NCI-H1930 (cell line): ENCODE data around the gene ZNF84.

Source experiments
- DNase-seq, 2 experiments: peaks; one replicate each; lab custom pipeline; 2025; lab: John Stamatoyannopoulos, UW

The ZNF84 gene

DNA sequence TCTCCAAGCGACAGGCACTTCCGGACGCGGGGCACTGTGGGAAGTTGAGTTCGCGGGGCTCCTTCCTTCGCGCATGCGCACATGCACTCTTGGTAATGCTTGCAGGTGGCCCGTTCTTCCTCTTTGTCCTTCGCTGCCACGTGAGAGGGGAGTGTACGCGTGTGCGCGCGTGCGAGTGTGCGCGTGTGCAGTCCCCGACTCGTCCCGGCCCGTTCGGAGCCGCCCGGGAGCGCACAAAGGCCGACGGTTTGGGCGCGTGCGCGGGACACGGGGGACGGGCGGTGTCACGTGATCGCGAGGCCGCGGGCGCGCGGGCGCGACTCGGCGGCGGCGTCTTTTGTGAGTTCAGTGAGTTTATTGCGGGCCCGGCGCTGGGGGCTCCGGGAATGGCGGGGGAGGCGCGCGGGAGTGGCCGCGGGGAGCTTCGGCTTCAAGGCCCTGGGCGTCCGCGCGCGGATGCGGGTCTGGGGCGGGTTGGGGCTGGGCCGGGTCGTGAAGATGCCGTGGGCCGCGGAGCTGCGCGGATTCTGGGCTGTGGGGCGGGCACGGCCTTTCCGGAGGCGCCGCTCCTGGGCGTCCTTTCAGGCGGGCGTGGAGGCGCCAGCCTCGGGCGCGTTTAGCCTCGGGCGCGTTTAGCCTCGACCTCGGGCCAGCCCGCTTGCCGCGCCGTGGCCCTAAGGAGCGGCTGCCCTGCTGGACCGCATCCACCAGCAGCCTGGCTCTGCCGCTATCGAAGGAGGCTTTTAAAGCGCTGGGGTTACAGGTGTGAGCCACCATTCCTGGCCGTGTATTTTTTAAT is at the start of gene ZNF84:
ZNF84 (plus strand) TSS at position 303 of the 799 bp plus-strand sequence. CDS start 3,959 bp downstream, outside the sequence.
- peak; percentile 95 to 96 for DNase-seq

DNA sequence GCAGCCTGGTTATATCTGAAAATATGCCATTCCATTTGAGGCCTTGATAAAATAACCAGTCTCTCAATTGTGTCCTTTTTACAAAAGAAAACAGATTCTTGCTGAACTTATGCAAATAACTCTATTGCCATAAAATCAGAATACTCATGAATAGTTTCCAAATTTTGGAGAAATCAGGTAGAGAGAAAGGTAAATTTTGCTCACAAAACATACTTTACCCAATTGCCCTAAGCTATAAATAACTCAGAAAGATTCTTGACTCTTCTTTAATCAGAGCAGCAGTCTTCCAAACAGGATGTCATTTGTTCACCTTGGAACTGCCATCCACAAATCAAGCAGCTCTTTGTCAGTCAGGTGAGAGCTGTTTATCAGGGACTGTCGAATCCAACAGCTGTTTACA is 38.6 kb upstream of the ZNF84 start:
- DNase-seq: no peak

DNA sequence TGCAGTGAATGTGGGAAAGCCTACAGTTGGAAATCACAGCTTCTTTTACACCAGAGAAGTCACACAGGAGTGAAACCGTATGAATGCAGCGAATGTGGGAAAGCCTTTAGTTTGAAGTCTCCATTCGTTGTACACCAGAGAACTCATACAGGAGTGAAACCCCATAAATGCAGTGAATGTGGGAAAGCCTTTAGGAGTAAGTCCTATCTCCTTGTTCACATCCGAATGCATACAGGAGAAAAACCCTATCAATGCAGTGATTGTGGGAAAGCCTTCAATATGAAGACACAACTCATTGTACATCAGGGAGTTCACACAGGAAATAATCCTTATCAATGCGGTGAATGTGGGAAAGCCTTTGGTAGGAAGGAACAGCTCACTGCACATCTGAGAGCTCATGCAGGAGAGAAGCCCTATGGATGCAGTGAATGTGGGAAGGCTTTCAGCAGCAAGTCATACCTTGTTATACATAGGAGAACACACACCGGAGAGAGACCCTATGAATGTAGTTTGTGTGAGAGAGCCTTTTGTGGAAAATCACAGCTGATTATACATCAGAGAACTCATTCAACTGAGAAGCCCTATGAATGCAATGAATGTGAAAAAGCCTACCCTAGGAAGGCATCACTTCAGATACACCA is 26.5 kb upstream of the ZNF84 start:
- DNase-seq: no peak

DNA sequence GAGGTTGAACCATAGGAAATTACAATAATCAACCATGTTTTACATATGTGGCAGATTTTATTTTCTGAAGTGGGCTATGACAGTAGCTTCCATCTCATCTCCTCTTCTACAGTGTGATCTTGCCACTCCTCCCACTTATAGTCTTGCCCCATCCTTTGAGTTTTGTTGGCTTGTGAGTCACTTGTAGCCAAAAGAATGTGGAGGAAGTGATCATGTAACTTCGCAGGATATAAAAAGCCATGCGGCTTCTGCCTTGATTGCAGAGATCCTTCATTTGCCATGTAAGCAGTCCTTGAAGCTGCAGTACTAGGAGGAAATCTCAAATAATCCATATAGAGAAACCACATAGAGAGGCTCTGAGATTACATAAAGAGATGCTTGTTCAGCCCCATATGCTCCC is 13.7 kb upstream of the ZNF84 start:
- DNase-seq: no peak

DNA sequence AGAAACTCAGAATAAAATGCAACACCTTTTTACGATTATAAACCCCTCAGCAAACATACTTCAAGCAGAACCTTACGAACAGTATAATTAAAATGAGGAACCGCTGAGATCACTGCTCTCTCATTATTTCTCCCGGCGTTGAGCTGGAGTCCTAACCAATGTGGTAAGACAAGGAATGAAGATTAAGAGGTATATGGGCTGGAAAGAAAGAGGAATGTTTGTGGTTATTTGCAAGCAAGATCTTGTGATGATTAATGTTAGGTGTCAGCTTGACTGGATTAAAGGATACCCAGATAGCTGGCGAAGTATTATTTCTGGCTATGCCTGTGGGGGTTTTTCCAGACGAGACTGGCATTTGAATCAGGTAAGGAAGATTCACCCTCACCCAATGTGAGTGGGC is 10.3 kb upstream of the ZNF84 start:
- no peak for DNase-seq

DNA sequence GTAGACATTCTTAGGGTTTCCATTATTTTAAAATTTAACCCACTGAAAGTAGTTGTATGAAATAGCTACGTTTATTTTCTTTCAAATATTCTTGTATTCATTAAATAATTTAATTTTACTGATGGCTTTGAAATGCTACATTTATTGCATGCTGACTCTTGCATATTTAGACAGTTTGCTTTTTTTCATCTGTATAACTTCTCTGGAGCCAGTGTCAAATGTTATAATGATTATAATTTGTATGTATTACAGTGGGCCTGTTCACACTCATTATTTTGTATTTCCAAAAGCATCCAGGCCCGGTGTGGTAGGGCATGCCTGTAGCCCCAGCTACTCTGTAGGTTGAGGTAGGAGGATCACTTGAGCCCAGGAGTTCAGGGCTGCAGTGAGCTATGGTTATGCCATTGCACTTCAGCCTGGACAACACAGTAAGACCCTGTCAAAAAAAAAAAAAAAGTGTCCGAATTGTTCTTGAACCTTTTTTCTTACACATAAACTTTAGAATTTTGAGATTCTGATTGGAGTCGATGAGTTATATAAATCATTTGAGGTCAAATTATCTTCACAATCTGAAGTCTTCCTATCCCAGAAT is 905 bp downstream of the ZNF84 start:
- DNase-seq: no peak

DNA sequence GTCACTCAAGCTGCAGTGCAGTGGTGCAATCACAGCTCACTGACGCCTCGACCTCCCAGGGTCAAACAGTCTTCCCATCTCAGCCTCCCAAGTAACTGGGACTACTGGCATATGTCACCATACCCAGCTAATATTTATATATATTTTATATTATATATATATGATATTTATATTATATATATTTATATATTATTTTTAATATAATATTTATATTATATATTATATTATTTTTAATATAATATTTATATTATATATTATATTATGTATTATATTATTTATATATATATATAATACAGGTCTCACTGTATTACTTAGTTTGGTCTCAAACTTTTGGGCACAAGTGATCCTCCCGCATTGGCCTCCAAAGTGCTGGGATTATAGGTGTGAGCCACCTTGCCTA is 9.4 kb downstream of the ZNF84 start:
- no peak for DNase-seq

DNA sequence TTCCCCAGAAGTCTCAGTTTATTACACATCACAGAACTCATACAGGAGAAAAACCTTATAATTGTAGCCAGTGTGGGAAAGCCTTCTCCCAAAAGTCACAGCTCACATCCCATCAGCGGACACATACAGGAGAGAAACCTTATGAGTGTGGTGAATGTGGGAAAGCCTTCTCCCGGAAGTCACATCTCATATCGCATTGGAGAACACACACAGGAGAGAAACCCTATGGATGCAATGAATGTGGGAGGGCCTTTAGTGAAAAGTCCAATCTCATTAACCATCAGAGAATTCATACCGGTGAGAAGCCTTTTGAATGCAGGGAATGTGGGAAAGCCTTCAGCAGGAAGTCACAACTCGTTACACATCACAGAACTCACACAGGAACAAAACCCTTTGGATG is 20.1 kb downstream of the ZNF84 start:
- no peak for DNase-seq

DNA sequence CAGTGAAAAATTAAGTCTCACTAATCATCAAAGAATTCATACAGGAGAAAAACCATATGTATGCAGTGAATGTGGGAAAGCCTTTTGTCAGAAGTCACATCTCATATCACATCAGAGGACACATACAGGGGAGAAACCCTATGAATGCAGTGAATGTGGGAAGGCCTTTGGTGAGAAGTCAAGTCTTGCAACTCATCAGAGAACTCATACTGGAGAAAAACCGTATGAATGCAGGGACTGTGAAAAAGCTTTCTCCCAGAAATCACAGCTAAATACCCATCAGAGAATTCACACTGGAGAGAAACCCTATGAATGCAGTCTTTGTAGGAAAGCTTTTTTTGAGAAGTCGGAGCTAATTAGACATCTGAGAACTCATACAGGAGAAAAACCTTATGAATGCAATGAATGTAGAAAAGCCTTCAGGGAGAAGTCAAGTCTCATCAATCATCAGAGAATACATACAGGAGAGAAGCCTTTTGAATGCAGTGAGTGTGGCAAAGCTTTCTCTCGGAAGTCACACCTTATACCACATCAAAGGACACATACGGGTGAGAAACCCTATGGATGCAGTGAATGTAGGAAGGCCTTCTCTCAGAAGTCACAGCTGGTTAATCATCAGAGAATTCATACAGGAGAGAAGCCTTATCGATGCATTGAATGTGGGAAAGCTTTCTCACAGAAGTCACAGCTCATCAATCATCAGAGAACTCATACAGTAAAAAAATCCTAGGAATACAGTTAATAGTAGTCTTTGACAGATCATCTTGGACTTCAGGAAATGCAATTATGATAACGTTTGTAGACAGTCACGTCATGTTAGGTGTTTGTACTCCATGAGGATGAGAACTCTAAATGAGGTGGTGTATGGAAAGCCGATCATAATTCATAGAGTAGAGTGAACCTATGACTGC is 21.1 kb downstream of the ZNF84 start:
- no peak for DNase-seq

DNA sequence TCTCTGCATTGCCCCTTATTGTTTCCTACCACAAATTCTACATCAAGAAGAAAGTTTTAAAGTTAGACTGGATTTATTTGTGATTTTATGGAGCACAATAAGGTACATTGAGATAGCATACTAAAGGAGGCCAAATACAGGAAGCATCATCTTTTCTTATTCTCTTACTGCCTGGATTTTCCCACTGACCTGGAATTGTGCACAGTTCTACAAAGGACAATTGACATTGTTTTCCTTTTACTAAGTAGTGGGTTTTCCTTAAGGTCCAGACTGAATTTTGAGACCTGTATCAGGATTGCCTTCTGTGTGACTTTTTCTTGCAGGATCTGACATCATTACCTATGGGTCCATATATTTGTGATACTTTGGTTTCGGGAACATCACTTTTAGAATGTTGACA is 24.6 kb downstream of the ZNF84 start:
- DNase-seq: no peak

DNA sequence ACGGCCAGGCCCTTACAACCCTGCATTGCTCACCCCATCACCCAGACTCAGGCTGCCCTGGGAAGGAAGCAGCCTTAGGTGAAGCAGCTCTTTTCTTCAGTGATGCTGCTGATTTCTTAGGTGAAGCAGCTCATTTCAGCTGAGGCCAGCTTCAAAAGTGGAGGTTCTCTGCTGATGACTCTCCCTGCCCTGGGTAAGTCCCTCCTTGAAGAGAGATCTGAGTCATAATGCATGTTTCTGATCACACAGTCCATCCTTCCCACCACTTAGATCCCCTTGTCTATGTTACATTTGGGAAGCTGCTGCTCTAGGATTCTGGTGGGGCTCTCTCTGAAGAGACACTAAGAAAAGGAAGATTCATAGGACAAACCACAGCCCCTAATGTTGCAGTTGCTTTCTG is 26.2 kb downstream of the ZNF84 start:
- DNase-seq: no peak

DNA sequence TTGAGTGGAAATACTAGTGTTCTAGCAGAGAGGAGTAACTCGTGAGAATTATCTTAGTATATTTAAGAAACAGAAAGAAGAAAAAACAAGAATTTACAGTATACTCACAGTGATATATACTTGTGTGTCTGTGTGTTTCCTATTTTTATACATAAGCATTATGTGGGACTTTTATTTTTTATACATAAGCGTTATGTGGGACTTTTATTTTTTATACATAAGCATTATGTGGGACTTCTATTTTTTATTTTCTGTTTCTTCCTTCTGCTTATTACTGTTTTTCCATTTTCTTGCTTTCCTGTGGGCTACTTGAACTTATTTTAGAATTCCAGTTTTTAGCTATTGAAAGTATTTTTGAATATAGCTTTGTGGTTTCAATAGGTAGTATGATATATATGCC is 36.5 kb downstream of the ZNF84 start:
- DNase-seq: no peak

DNA sequence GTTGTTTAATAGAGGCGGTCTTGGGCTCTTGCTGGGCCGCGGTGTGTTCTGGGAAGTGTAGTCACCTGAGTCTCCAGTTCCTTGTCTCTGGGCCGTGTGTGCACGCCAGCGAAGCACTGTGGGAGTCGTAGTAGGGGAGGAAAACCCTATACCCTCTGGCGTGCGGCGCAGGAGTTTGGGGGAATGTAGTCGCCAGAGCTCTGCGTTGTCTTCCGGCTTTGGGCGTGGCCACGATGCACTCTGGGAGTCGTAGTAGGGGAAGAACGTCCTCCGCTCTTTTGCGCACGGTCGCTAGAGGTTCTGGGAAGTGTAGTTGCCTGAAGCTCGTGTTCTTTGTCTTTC is 42.7 kb downstream of the ZNF84 start:
- peak; percentile 98 to 99 for DNase-seq

DNA sequence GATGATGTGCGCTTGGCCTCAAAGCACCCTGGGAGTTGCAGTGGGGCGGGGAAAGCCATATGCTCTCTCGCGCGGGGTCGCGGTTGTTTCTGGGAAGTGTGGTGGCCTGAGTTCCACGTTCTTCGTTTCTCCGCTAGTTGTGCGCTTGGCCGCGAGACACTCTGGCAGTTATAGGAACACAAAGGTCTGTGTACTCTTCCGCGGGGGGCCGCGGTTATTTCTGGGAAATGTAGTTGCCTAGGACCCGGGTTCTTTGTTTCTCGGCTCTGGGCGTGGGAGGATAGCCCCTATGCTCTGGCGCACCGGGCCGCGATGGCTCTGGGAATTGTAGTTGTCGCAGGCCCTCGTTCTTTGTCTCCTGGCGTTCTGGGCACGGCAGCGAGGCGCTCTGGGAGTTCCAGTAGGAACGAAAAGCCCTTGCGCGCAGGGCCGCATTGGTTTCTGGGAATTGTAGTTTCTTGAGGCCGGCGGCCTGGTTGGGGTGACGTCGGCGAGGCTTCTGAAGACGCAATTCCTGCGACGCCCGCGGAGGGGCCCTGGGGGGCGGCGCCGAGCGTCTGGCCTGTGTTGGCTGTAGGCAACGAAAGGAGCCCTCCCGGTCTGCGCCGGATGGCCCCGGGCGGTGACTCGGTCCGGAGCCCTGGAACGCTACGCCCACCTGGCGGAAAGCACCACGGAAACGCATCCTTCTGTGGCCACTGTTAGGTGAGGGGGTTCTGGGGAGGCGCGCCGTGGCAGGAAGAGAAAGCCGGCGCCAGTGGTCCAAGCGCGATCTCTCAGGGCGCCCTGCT is 43.3 kb downstream of the ZNF84 start, which contains the start of gene ZNF140:
ZNF140 (plus strand) TSS at position 556 of the 791 bp plus-strand sequence. CDS start 398 bp downstream, outside the sequence.
- DNase-seq: peak; percentile 96 to 99

DNA sequence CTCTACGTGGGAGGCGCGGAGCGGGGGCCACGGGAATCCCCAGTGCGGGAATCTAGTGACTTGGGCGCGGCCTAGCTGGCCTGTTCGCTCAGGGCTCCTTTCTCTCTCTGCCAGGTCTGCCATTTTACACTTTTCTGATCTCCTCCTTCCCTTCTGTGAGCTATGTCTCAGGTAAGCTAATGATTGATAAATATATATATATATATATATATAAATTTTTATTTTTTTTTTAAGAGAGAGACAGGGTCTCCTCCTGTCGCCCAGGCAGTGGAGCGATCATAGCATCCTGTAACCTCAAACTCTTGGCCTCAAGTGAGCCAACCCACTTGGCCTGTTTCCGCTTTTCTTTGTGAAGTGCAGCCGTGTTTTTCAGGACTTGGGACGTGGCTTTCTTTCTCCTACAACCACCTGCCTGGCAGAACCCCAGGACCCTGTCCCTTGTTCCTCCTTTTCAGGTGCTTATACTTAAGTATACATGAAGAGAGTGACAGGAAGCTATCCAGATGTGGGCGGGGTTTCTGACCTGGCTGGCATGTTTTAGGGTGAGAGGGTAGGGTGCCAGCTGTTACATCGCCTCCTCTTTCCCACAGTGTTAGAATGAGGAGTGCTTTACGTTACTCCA is 44.0 kb downstream of the ZNF84 start:
- no peak for DNase-seq

DNA sequence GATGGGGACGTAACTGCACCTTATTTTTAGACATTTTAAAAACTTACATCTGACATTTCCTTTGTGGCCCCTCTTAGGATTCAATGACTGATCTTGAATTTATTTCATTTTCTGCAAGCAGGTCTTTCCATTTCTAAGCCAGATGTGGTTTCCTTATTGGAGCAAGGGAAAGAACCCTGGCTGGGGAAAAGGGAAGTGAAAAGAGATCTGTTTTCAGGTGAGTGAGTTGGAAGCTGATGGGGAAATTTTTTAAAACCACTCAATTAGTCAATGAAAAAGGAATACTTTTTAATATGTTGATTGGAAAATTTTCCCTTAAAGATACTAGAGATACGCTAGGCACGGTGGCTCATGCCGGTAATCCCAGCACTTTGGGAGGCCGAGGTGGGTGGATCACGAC is 46.0 kb downstream of the ZNF84 start:
- no peak for DNase-seq

DNA sequence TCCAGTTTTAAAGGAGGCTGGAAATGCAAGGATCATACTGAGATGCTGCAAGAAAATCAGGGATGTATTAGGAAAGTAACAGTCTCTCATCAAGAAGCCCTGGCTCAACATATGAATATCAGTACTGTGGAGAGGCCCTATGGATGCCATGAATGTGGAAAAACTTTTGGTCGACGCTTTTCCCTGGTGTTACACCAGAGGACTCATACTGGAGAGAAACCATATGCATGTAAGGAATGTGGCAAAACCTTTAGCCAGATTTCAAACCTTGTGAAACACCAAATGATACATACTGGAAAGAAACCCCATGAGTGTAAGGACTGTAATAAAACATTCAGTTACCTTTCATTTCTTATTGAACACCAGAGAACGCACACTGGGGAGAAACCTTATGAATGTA is 68.3 kb downstream of the ZNF84 start:
- DNase-seq: no peak

DNA sequence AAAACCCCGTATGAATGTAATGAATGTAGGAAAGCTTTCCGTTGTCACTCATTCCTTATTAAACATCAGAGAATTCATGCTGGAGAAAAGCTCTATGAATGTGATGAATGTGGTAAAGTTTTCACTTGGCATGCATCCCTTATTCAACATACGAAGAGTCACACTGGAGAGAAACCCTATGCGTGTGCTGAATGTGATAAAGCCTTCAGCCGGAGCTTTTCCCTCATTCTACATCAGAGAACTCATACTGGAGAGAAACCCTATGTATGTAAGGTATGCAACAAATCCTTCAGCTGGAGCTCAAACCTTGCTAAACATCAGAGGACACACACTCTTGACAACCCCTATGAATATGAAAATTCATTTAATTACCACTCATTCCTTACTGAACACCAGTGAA is 68.9 kb downstream of the ZNF84 start:
- DNase-seq: no peak

DNA sequence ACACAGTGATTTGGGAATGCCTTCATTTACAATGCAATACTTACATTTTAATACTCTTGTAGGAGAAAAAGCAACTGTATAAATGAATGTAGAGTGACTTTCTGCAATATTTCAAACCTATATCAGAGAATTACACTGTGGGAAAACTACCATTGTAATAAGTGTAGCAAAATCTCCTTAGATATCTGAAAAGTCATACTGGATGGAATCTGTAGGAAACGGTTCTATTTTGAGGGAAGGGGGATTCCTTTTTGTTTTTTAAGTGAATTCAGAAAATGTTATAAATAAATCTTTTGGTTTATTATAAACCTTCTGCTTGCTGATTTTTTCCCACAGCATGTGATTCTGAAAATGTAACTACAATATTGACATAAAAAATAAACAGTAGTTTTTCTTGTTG is 69.8 kb downstream of the ZNF84 start:
- DNase-seq: no peak

DNA sequence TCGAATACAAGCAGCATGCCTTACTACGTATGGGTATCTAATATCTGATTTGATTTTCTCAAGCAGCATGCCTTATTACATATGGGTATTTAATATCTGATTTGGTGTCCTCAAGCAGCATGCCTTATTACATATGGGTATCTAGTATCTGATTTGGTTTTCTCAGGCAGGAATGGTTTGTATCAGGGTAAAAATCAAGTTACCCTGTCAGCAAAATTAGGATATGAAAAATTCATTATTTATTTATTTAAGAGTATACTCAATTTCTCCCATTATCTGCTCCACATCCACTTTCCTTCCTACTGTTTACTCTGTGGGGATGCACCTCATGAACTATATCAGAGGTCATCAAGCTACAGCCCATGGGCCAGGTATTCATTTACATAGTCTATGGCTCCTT is 70.8 kb downstream of the ZNF84 start:
- DNase-seq: no peak
